ENCODE results near the gene C17orf78.
A peak's percentile ranks its signal among the peaks of the same experiment; 100 is the strongest.
"Not testable (repeated sequence)": the region's sequence is repeated elsewhere in the genome, so short reads cannot be mapped to it uniquely, and the experiment has no call there.

C17orf78 gene

GRCh38 chr17:37391146-37391545 lies 15.4 kb downstream of the C17orf78 start:
- no peaks in the 10 kb centered on the region for H3K4me1 ChIP-seq (ENCODE audit: insufficient read depth, insufficient read length)
- no peaks in the 10 kb centered on the region for H3K9me3 ChIP-seq (ENCODE audit: insufficient read depth, low read length)
- no peak overlapping the region for H3K4me3 ChIP-seq (ENCODE audit: insufficient read length, low read depth)
- no peak for DNase-seq (ENCODE audit: low read depth, low spot score)
- TF ChIP-seq ZNF274 (IDR thresholded peaks at IDR 0.05; ENCODE audit: low read depth, low read length): no peak
- H3K36me3 ChIP-seq (ENCODE audit: insufficient read depth, insufficient read length, low read length): no peaks in the 10 kb centered on the region
- H3K27me3 ChIP-seq (ENCODE audit: insufficient read depth, insufficient read length): no peaks in the 10 kb centered on the region
- H3K9ac ChIP-seq (ENCODE audit: insufficient read length, low read depth): no peak overlapping the region

GRCh38 chr17:37392024-37392590 lies 16.3 kb downstream of the C17orf78 start:
- Histone ChIP-seq H3K36me3 (ENCODE audit: insufficient read depth, insufficient read length, low read length) (no peaks in the 10 kb centered on the region), H3K9me3 (ENCODE audit: insufficient read depth, low read length) (no peaks in the 10 kb centered on the region), H3K9ac (ENCODE audit: insufficient read length, low read depth) (no peak overlapping the region), H3K4me1 (ENCODE audit: insufficient read depth, insufficient read length) (no peaks in the 10 kb centered on the region), H3K4me3 (ENCODE audit: insufficient read length, low read depth) (no peak overlapping the region), H3K27me3 (ENCODE audit: insufficient read depth, insufficient read length) (no peaks in the 10 kb centered on the region)
- no peak for DNase-seq (ENCODE audit: low read depth, low spot score)
- TF ChIP-seq ZNF274 (IDR thresholded peaks at IDR 0.05; ENCODE audit: low read depth, low read length) (no peak), SUZ12 (IDR thresholded peaks at IDR 0.05; ENCODE audit: extremely low read depth, insufficient read depth, insufficient read length) (no peak), YY1 (IDR thresholded peaks at IDR 0.05; ENCODE audit: insufficient read depth, insufficient read length) (no peak)

GRCh38 chr17:37393352-37393751 lies 17.6 kb downstream of the C17orf78 start:
- Histone ChIP-seq H3K9me3 (ENCODE audit: insufficient read depth, low read length) (no peaks in the 10 kb centered on the region), H3K4me1 (ENCODE audit: insufficient read depth, insufficient read length) (no peaks in the 10 kb centered on the region), H3K36me3 (ENCODE audit: insufficient read depth, insufficient read length, low read length) (no peaks in the 10 kb centered on the region), H3K27me3 (ENCODE audit: insufficient read depth, insufficient read length) (no peaks in the 10 kb centered on the region), H3K9ac (ENCODE audit: insufficient read length, low read depth) (no peak overlapping the region), H3K4me3 (ENCODE audit: insufficient read length, low read depth) (no peak overlapping the region)
- DNase-seq (ENCODE audit: low read depth, low spot score): no peak
- no peak for TF ChIP-seq SUZ12 (IDR thresholded peaks at IDR 0.05; ENCODE audit: extremely low read depth, insufficient read depth, insufficient read length)
- TF ChIP-seq ZNF274 (IDR thresholded peaks at IDR 0.05; ENCODE audit: low read depth, low read length): no peak
- TF ChIP-seq YY1 (IDR thresholded peaks at IDR 0.05; ENCODE audit: insufficient read depth, insufficient read length): no peak

- no peaks in the 10 kb centered on the region for H3K4me1 ChIP-seq (ENCODE audit: insufficient read depth, insufficient read length)
- no peaks in the 10 kb centered on the region for H3K9me3 ChIP-seq (ENCODE audit: insufficient read depth, low read length)
- DNase-seq (ENCODE audit: low read depth, low spot score): no peak
- TF ChIP-seq ZNF274 (IDR thresholded peaks at IDR 0.05; ENCODE audit: low read depth, low read length) (no peak), YY1 (IDR thresholded peaks at IDR 0.05; ENCODE audit: insufficient read depth, insufficient read length) (no peak), SUZ12 (IDR thresholded peaks at IDR 0.05; ENCODE audit: extremely low read depth, insufficient read depth, insufficient read length) (no peak)
- no peaks in the 10 kb centered on the region for H3K27me3 ChIP-seq (ENCODE audit: insufficient read depth, insufficient read length)
- H3K36me3 ChIP-seq (ENCODE audit: insufficient read depth, insufficient read length, low read length): no peaks in the 10 kb centered on the region
- no peak overlapping the region for H3K4me3 ChIP-seq (ENCODE audit: insufficient read length, low read depth)
- no peak overlapping the region for H3K9ac ChIP-seq (ENCODE audit: insufficient read length, low read depth)
Observed at GRCh38 chr17:37399265-37399803, 23.5 kb downstream of the C17orf78 start.

- Histone ChIP-seq H3K4me3 (ENCODE audit: insufficient read length, low read depth) (no peak overlapping the region), H3K9me3 (ENCODE audit: insufficient read depth, low read length) (no peaks in the 10 kb centered on the region), H3K4me1 (ENCODE audit: insufficient read depth, insufficient read length) (no peaks in the 10 kb centered on the region), H3K27me3 (ENCODE audit: insufficient read depth, insufficient read length) (no peaks in the 10 kb centered on the region), H3K9ac (ENCODE audit: insufficient read length, low read depth) (no peak overlapping the region), H3K36me3 (ENCODE audit: insufficient read depth, insufficient read length, low read length) (peaks cover 3% of the 10 kb centered on the region)
- TF ChIP-seq YY1 (IDR thresholded peaks at IDR 0.05; ENCODE audit: insufficient read depth, insufficient read length) (no peak), ZNF274 (IDR thresholded peaks at IDR 0.05; ENCODE audit: low read depth, low read length) (no peak), SUZ12 (IDR thresholded peaks at IDR 0.05; ENCODE audit: extremely low read depth, insufficient read depth, insufficient read length) (no peak)
- DNase-seq (ENCODE audit: low read depth, low spot score): no peak
Observed at GRCh38 chr17:37400505-37400904, 24.7 kb downstream of the C17orf78 start.

- not testable (repeated sequence) for H3K27me3 ChIP-seq (ENCODE audit: insufficient read depth, insufficient read length); H3K4me1 ChIP-seq (ENCODE audit: insufficient read depth, insufficient read length); DNase-seq (ENCODE audit: low read depth, low spot score); H3K36me3 ChIP-seq (ENCODE audit: insufficient read depth, insufficient read length, low read length); H3K9me3 ChIP-seq (ENCODE audit: insufficient read depth, low read length)
- peak overlapping the region; percentile 28 for H3K9ac ChIP-seq (ENCODE audit: insufficient read length, low read depth)
- H3K4me3 ChIP-seq (ENCODE audit: insufficient read length, low read depth): peak overlapping the region; percentile 86
Observed at GRCh38 chr17:37405522-37405921, 29.7 kb downstream of the C17orf78 start.

GRCh38 chr17:37405955-37406634 lies 30.3 kb downstream of the C17orf78 start:
- Histone ChIP-seq H3K9me3 (ENCODE audit: insufficient read depth, low read length) (no peaks in the 10 kb centered on the region), H3K4me3 (ENCODE audit: insufficient read length, low read depth) (peak overlapping the region; percentile 86), H3K4me1 (ENCODE audit: insufficient read depth, insufficient read length) (no peaks in the 10 kb centered on the region), H3K27me3 (ENCODE audit: insufficient read depth, insufficient read length) (no peaks in the 10 kb centered on the region), H3K36me3 (ENCODE audit: insufficient read depth, insufficient read length, low read length) (peaks cover 13% of the 10 kb centered on the region), H3K9ac (ENCODE audit: insufficient read length, low read depth) (peak overlapping the region; percentile 96)
- no peak for TF ChIP-seq YY1 (IDR thresholded peaks at IDR 0.05; ENCODE audit: insufficient read depth, insufficient read length)
- TF ChIP-seq ZNF274 (IDR thresholded peaks at IDR 0.05; ENCODE audit: low read depth, low read length): no peak
- TF ChIP-seq SUZ12 (IDR thresholded peaks at IDR 0.05; ENCODE audit: extremely low read depth, insufficient read depth, insufficient read length): no peak
- no peak for DNase-seq (ENCODE audit: low read depth, low spot score)

Measured in NT2/D1 (cell line).